H1 (cell line): ENCODE measurements around the gene SLC7A8. TPM values are rescaled to one million over a fixed set of nuclear protein-coding genes. Genes with fewer than 3 reads are reported as not detected.

Experiments
- CTCF ChIA-PET: fragments of 300-600 bp; sonication (Branson Sonifier 250); formaldehyde crosslinking; loops from one replicate; lab custom pipeline; 2021; ENCODE audit not compliant: partially characterized antibody; lab: Charles Lee
- POLR2A ChIA-PET: fragments of 300-600 bp; sonication (Branson Sonifier 250); formaldehyde crosslinking; loops from one replicate; lab custom pipeline; 2021; ENCODE audit warnings: inconsistent platforms; ENCODE audit not compliant: partially characterized antibody; lab: Charles Lee
- DNase-seq, 2 experiments: peaks; one replicate each; pipeline versions ENCODE4 v3.0.0 to v3.0.0-alpha.2; 2010 to 2022; ENCODE audit warnings: low spot score in 2 of 2, low read depth in 1 of 2, mixed read lengths in 1 of 2
- FAIRE-seq: peaks from 2 replicates; lab custom pipeline; 2011; peaks lifted over from hg19 to GRCh38; lab: Jason Lieb, UNC
- H2AFZ ChIP-seq: 2 replicates; pipeline ENCODE4 v1.8.1; 2012; ENCODE audit warnings: low read length, inconsistent platforms
- H2AK5ac ChIP-seq: 2 replicates; pipeline ENCODE4 v1.6.1; 2013; ENCODE audit warnings: low read depth, low read length
- H2BK120ac ChIP-seq: replicated peaks from 2 replicates; pipeline ENCODE3; 2013; ENCODE audit warnings: low read depth, low read length, inconsistent platforms
- H2BK12ac ChIP-seq: 2 replicates; pipeline ENCODE4 v1.6.1; 2013; ENCODE audit warnings: low read depth, low read length
- H2BK15ac ChIP-seq: 2 replicates; pipeline ENCODE4 v1.6.1; 2013; ENCODE audit warnings: low read length
- H2BK20ac ChIP-seq: 2 replicates; pipeline ENCODE4 v1.6.1; 2013; ENCODE audit warnings: low read length
- H2BK5ac ChIP-seq: 2 replicates; pipeline ENCODE4 v1.6.1; 2013; ENCODE audit warnings: low read depth, low read length
- H3K14ac ChIP-seq: 2 replicates; pipeline ENCODE4 v1.6.1; 2013; ENCODE audit warnings: inconsistent platforms; ENCODE audit not compliant: insufficient read length
- H3K18ac ChIP-seq: 2 replicates; pipeline ENCODE4 v1.6.1; 2013; ENCODE audit warnings: low read length; ENCODE audit errors: extremely low read depth
- H3K23ac ChIP-seq: 2 replicates; pipeline ENCODE4 v1.6.1; 2013; ENCODE audit warnings: inconsistent platforms; ENCODE audit not compliant: insufficient read length
- H3K23me2 ChIP-seq: 2 replicates; pipeline ENCODE4 v1.6.1; 2013; ENCODE audit warnings: low read depth, low read length
- H3K27ac ChIP-seq: 2 replicates; pipeline ENCODE4 v1.6.1; 2011; ENCODE audit warnings: low read depth, low read length, inconsistent platforms
- H3K27me3 ChIP-seq, 4 experiments: replicated peaks in 1 of 4; 1 replicate in 1 of 4; 2 replicates in 3 of 4; pipeline versions ENCODE4 v1.6.1 to v1.8.1; 2011 to 2013; ENCODE audit warnings: low read length in 3 of 4, mild to moderate bottlenecking in 3 of 4, inconsistent platforms in 2 of 4, mixed read lengths in 2 of 4, moderate library complexity in 1 of 4; ENCODE audit not compliant: control insufficient read depth in 3 of 4, insufficient read depth in 3 of 4; ENCODE audit errors: extremely low read depth in 1 of 4
- H3K36me3 ChIP-seq, 4 experiments: 2 replicates each; pipeline versions ENCODE4 v1.6.1 to v1.8.1; 2011 to 2013; ENCODE audit warnings: mild to moderate bottlenecking in 4 of 4, low read length in 3 of 4, moderate library complexity in 2 of 4, control low read depth in 1 of 4, inconsistent platforms in 1 of 4; ENCODE audit not compliant: insufficient read depth in 4 of 4, control insufficient read depth in 2 of 4
- H3K4ac ChIP-seq: replicated peaks from 2 replicates; pipeline ENCODE3; 2013; ENCODE audit warnings: low read length, low read depth, mixed read lengths, inconsistent platforms; ENCODE audit not compliant: insufficient read length
- H3K4me1 ChIP-seq, 4 experiments: replicated peaks in 1 of 4; 1 replicate in 1 of 4; 2 replicates in 3 of 4; pipeline versions ENCODE4 v1.6.1 to v1.8.1; 2011 to 2013; ENCODE audit warnings: low read length in 3 of 4, inconsistent platforms in 2 of 4, mixed read lengths in 1 of 4; ENCODE audit not compliant: insufficient read depth in 4 of 4, control insufficient read depth in 3 of 4
- H3K4me2 ChIP-seq, 2 experiments: 2 replicates each; pipeline versions ENCODE4 v1.6.1 to v1.8.1; 2011 to 2013; ENCODE audit warnings: low read depth in 2 of 2, low read length in 2 of 2, control low read depth in 1 of 2, inconsistent platforms in 1 of 2, mild to moderate bottlenecking in 1 of 2; ENCODE audit not compliant: insufficient read depth in 1 of 2
- H3K4me3 ChIP-seq, 4 experiments: fragments of 200-600, 300-600 bp in 1 of 4; sonication (generic), shearing (Covaris generic), sonication (Bioruptor Twin) in 1 of 4; 2 replicates each; pipeline versions ENCODE4 v1.5.1 to v1.8.1; 2011 to 2016; ENCODE audit warnings: low read length in 4 of 4, low read depth in 3 of 4, control low read depth in 2 of 4, inconsistent platforms in 2 of 4, mild to moderate bottlenecking in 2 of 4, mixed read lengths in 1 of 4, moderate library complexity in 1 of 4; ENCODE audit not compliant: insufficient read depth in 2 of 4; ENCODE audit errors: extremely low read depth in 1 of 4
- H3K56ac ChIP-seq: replicated peaks from 2 replicates; pipeline ENCODE3; 2013; ENCODE audit warnings: low read depth, mild to moderate bottlenecking, mixed read lengths, low read length, inconsistent platforms; ENCODE audit not compliant: insufficient read length
- H3K79me1 ChIP-seq: 2 replicates; pipeline ENCODE4 v1.6.1; 2013; ENCODE audit warnings: low read depth, low read length, control low read depth
- H3K79me2 ChIP-seq, 2 experiments: 2 replicates each; pipeline versions ENCODE4 v1.6.1 to v1.8.1; 2012 to 2013; ENCODE audit warnings: low read length in 2 of 2, mild to moderate bottlenecking in 2 of 2, inconsistent platforms in 1 of 2; ENCODE audit not compliant: insufficient read depth in 2 of 2, control insufficient read depth in 1 of 2
- H3K9ac ChIP-seq, 4 experiments: replicated peaks in 1 of 4; 1 replicate in 1 of 4; 2 replicates in 3 of 4; pipeline versions ENCODE4 v1.6.1 to v1.8.1; 2011 to 2013; ENCODE audit warnings: low read depth in 3 of 4, low read length in 3 of 4, control low read depth in 2 of 4, mild to moderate bottlenecking in 2 of 4, moderate library complexity in 2 of 4, inconsistent platforms in 1 of 4; ENCODE audit errors: extremely low read depth in 1 of 4
- H3K9me3 ChIP-seq, 2 experiments: 2 replicates each; pipeline versions ENCODE4 v1.6.1 to v1.8.1; 2012 to 2013; ENCODE audit warnings: mild to moderate bottlenecking in 2 of 2, moderate library complexity in 2 of 2, control low read depth in 1 of 2, inconsistent platforms in 1 of 2, low read depth in 1 of 2, low read length in 1 of 2, mixed read lengths in 1 of 2; ENCODE audit not compliant: insufficient read depth in 2 of 2
- H4K20me1 ChIP-seq, 2 experiments: replicated peaks in 1 of 2; 2 replicates each; pipeline versions ENCODE3 to v1.8.1; 2011 to 2013; ENCODE audit warnings: inconsistent platforms in 2 of 2, low read length in 2 of 2, mild to moderate bottlenecking in 1 of 2; ENCODE audit not compliant: insufficient read depth in 2 of 2, control insufficient read depth in 1 of 2
- H4K5ac ChIP-seq: 2 replicates; pipeline ENCODE4 v1.6.1; 2013; ENCODE audit warnings: low read length, low read depth, mixed read lengths, inconsistent platforms; ENCODE audit not compliant: insufficient read length
- H4K8ac ChIP-seq: 2 replicates; pipeline ENCODE4 v1.8.0; 2013; ENCODE audit warnings: mild to moderate bottlenecking, moderate library complexity, low read length, inconsistent platforms; ENCODE audit not compliant: insufficient read depth; ENCODE audit errors: extremely low read depth
- H4K91ac ChIP-seq: replicated peaks from 2 replicates; pipeline ENCODE3; 2013; ENCODE audit warnings: low read length, mixed read lengths, inconsistent platforms; ENCODE audit not compliant: insufficient read length
- BCL11A ChIP-seq, 2 experiments: IDR thresholded peaks; one replicate each; pipeline ENCODE4 v1.6.1; 2011; ENCODE audit warnings: low read depth in 2 of 2, low read length in 2 of 2, mild to moderate bottlenecking in 2 of 2
- CBX8 ChIP-seq: fragments of 300-800, 300-1000 bp; sonication (generic); IDR thresholded peaks from 2 replicates; pipeline ENCODE4 v1.7.1; 2016; ENCODE audit warnings: low read depth, low read length, borderline replicate concordance
- CTBP2 ChIP-seq: IDR thresholded peaks from 2 replicates; pipeline ENCODE4 v1.7.0; 2011; ENCODE audit warnings: borderline replicate concordance, mild to moderate bottlenecking, moderate library complexity, mixed read lengths, low read length; ENCODE audit not compliant: insufficient read depth, insufficient read length
- EZH2 ChIP-seq: fragments of 200-600 bp; sonication (generic); IDR thresholded peaks from 2 replicates; pipeline ENCODE4 v1.7.1; 2012; ENCODE audit warnings: low read depth, mild to moderate bottlenecking, moderate library complexity, low read length, inconsistent platforms; ENCODE audit not compliant: severe bottlenecking
- HDAC2 ChIP-seq, 2 experiments: fragments of 300-600 bp in 1 of 2; sonication (generic) in 1 of 2; IDR thresholded peaks; 2 replicates each; pipeline ENCODE4 v1.6.1; 2011 to 2012; ENCODE audit warnings: low read depth in 2 of 2, low read length in 2 of 2, mild to moderate bottlenecking in 2 of 2, moderate library complexity in 2 of 2, borderline replicate concordance in 1 of 2, inconsistent platforms in 1 of 2
- POLR2AphosphoS5 ChIP-seq: IDR thresholded peaks from 2 replicates; pipeline ENCODE4 v1.6.1; 2011; ENCODE audit warnings: low read depth, low read length
- RNF2 ChIP-seq: fragments of 200-900, 300-1000 bp; sonication (generic); IDR thresholded peaks from 2 replicates; pipeline ENCODE4 v1.7.1; 2016; ENCODE audit warnings: borderline replicate concordance, low read depth, mild to moderate bottlenecking, antibody characterized with exemption, low read length; ENCODE audit not compliant: poor library complexity, severe bottlenecking; ENCODE audit errors: missing control alignments
- SIN3A ChIP-seq, 2 experiments: IDR thresholded peaks in 1 of 2; conservative IDR thresholded peaks in 1 of 2; 2 replicates each; pipeline ENCODE4 v1.6.1; 2011 to 2012; ENCODE audit warnings: low read length in 2 of 2, improper control_type of control experiment in 1 of 2, low read depth in 1 of 2, mild to moderate bottlenecking in 1 of 2
- SP1 ChIP-seq: IDR thresholded peaks from 2 replicates; pipeline ENCODE4 v1.6.1; 2011; ENCODE audit warnings: low read depth, low read length
- SP4 ChIP-seq: IDR thresholded peaks from 2 replicates; pipeline ENCODE4 v1.6.1; 2012; ENCODE audit warnings: low read length, inconsistent platforms
- WGBS, 2 experiments: shearing (Covaris generic) in 1 of 2; methylation state at CpG; one replicate each; pipeline versions ENCODE4 v1.1.6 to v1.1.7; 2013 to 2015; ENCODE audit warnings: low lambda C conversion rate in 2 of 2, mixed read lengths in 2 of 2, inconsistent platforms in 1 of 2, low coverage in 1 of 2, missing lambda C conversion rate in 1 of 2; ENCODE audit not compliant: insufficient replicate concordance in 2 of 2, insufficient coverage in 1 of 2, insufficient read length in 1 of 2; ENCODE audit errors: extremely low coverage in 1 of 2, missing lambda C conversion rate in 1 of 2; 5-methylcytosine and 5-hydroxymethylcytosine counted together
- polyA plus RNA-seq, 7 experiments: library from polyadenylated mRNA; depleted of rRNA in 3 of 7; stranded (reverse) in 5 of 7; unstranded in 2 of 7; fragments of >200 nt in 5 of 7; fragments of 200-250 nt in 2 of 7; gene quantifications; 1 replicate in 5 of 7; 2 replicates in 1 of 7; 4 replicates in 1 of 7; pipeline versions ENCODE4 v1.2.1 to v1.2.3, GENCODE V29; 2011 to 2013; ENCODE audit warnings: missing spikeins in 2 of 7, mixed read lengths in 2 of 7
- total RNA-seq: library from RNA; stranded (reverse); fragmentation: NEBNext Ultra II Directional; extraction: Animal tissue kit (Norgen Biotek cat#: 25700); gene quantifications from 2 replicates; pipeline ENCODE4 v1.2.1, GENCODE V29; 2021

The SLC7A8 gene
- total and polyA plus RNA-seq, 2 of the 8 experiments (the other 6 are each of a cell fraction or from before 2014, with no cell fraction given): 182 to 204 TPM

DNA sequence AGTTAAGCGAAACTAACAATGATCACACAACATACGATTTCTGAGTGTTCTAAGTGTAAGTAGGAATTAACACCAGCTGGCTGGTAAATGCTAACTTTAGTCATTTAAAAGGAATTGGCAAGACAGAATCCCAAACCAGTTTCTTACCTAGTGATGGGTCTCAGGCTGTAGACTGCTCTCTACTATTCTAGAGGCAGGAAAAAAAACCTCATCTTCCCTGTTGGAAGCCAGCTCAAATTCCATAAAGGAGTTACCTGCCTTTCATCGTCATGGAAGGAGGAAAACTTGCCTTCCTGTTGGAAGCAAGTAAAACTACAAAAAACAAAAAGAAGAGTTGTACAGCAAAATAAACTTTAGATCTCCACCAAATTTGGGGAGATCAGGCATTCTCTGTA, 23.7 kb upstream of the SLC7A8 start:
- H2AFZ ChIP-seq: peak overlapping the region; percentile 54; the same call in 1 of the 2 replicates
- POLR2A ChIA-PET: interaction anchor here (0.6 to 3.1 kb wide), 5 partner anchors 9 to 265 kb away, joined by 3 to 13 read pairs (median 7); partner anchors contain the start of gene RNF212B
- TF ChIP-seq POLR2AphosphoS5 (no peak), CBX8 (no peak), EZH2 (no peak), SP1 (no peak), SP4 (no peak), HDAC2 (IDR thresholded peaks at IDR 0.05; ENCODE audit: borderline replicate concordance in 1 of 2, low read depth in 2 of 2, low read length in 2 of 2) (no peak), CTBP2 (no peak), BCL11A (IDR thresholded peaks at IDR 0.05; ENCODE audit: low read depth in 2 of 2, low read length in 2 of 2) (no peak), SIN3A (conservative IDR thresholded peaks at IDR 0.05 in 1 of 2, IDR thresholded peaks at IDR 0.05 in 1 of 2; ENCODE audit: low read depth in 1 of 2, low read length in 2 of 2) (no peak), RNF2 (no peak)

More for the DNA sequence above, 23.7 kb upstream of the SLC7A8 start:
- Histone ChIP-seq H3K9ac (no peak overlapping the region), H2AK5ac (0 out of 2 replicates have a peak overlapping the region, but pooled peaks have one; percentile 1), H3K14ac (no peak overlapping the region), H3K79me1 (no peaks in the 10 kb centered on the region), H3K4me2 (peak overlapping the region; percentile 59 to 61), H4K20me1 (no peaks in the 10 kb centered on the region), H4K5ac (peak overlapping the region; percentile 42), H3K9me3 (no peaks in the 10 kb centered on the region), H3K27me3 (no peaks in the 10 kb centered on the region), H2BK12ac (peak overlapping the region; percentile 20; the same call in 1 of the 2 replicates), H3K36me3 (no peaks in the 10 kb centered on the region), H4K91ac (no peak overlapping the region), H3K23ac (no peak overlapping the region), H3K27ac (peak overlapping the region; percentile 45), H3K4me1 (peaks cover 0 to 13% (median 4%) of the 10 kb centered on the region in 4 experiments; a peak in 4 of 7 replicates), H2BK5ac (peak overlapping the region; percentile 89; the same call in 1 of the 2 replicates), H3K79me2 (no peaks in the 10 kb centered on the region), H3K4ac (no peak overlapping the region), H3K23me2 (no peaks in the 10 kb centered on the region; the same call in 1 of the 2 replicates), H2BK120ac (no peak overlapping the region), H3K4me3 (peak overlapping the region in 2 of 4 experiments; percentile 7 to 54; a peak in 3 of 8 replicates), H3K56ac (no peak overlapping the region), H2BK20ac (no peak overlapping the region), H3K18ac (no peak overlapping the region), H2BK15ac (no peak overlapping the region), H4K8ac (no peak overlapping the region)
- FAIRE-seq (peak; percentile 78), DNase-seq (no peak)
- WGBS, 2 experiments: 9% methylated on average over 3 of the region's 3 CpGs; no CpG with 5 or more reads in 1 of the 2 experiments
- CTCF ChIA-PET: interaction anchor here (0.8 to 3.7 kb wide), 10 partner anchors 10 to 90 kb away, joined by 3 to 15 read pairs (median 4); partner anchors contain the start of gene SLC7A8
